HEK293 (cell line): Measurements from ENCODE around the gene ZNF223.

Source experiments
- AEBP2 ChIP-seq: fragments of 450-650 bp; formaldehyde crosslinking; IDR thresholded peaks from 2 replicates; pipeline ENCODE4 v1.5.1; 2016; ENCODE audit warnings: missing biosample characterization, missing genetic modification characterization, borderline replicate concordance
- ATF2 ChIP-seq: fragments of 450-650 bp; formaldehyde crosslinking; IDR thresholded peaks from 2 replicates; pipeline ENCODE4 v1.5.1; 2016; ENCODE audit warnings: missing biosample characterization, missing genetic modification characterization, low read depth
- INSM2 ChIP-seq: fragments of 450-650 bp; formaldehyde crosslinking; IDR thresholded peaks from 2 replicates; pipeline ENCODE4 v1.5.1; 2016; ENCODE audit warnings: missing biosample characterization, missing genetic modification characterization
- MEIS1 ChIP-seq: sonication (generic); formaldehyde crosslinking; IDR thresholded peaks from 2 replicates; pipeline ENCODE4 v1.8.1; 2022; ENCODE audit warnings: missing genetic modification reagents, mild to moderate bottlenecking, borderline replicate concordance
- SCRT2 ChIP-seq: fragments of 450-650 bp; formaldehyde crosslinking; IDR thresholded peaks from 2 replicates; pipeline ENCODE4 v1.5.1; 2016; ENCODE audit warnings: missing biosample characterization, missing genetic modification characterization
- WT1 ChIP-seq: fragments of 450-650 bp; formaldehyde crosslinking; IDR thresholded peaks from 2 replicates; pipeline ENCODE4 v1.5.1; 2016; ENCODE audit warnings: missing biosample characterization, missing genetic modification characterization
- ZFP37 ChIP-seq: fragments of 450-650 bp; formaldehyde crosslinking; IDR thresholded peaks from 2 replicates; pipeline ENCODE4 v1.5.1; 2016; ENCODE audit warnings: missing biosample characterization, missing genetic modification characterization
- ZIC2 ChIP-seq: fragments of 450-650 bp; formaldehyde crosslinking; IDR thresholded peaks from 2 replicates; pipeline ENCODE4 v1.5.1; 2016; ENCODE audit warnings: missing biosample characterization, missing genetic modification characterization
- ZNF10 ChIP-seq: fragments of 450-650 bp; formaldehyde crosslinking; IDR thresholded peaks from 2 replicates; pipeline ENCODE4 v1.5.1; 2017; ENCODE audit warnings: missing biosample characterization, missing genetic modification characterization
- ZNF133 ChIP-seq: fragments of 450-650 bp; formaldehyde crosslinking; IDR thresholded peaks from 2 replicates; pipeline ENCODE4 v1.5.1; 2016; ENCODE audit warnings: missing biosample characterization, missing genetic modification characterization
- ZNF138 ChIP-seq: fragments of 450-650 bp; formaldehyde crosslinking; IDR thresholded peaks from 2 replicates; pipeline ENCODE4 v1.5.1; 2016; ENCODE audit warnings: missing biosample characterization, missing genetic modification characterization, borderline replicate concordance
- ZNF175 ChIP-seq: fragments of 450-650 bp; formaldehyde crosslinking; IDR thresholded peaks from 2 replicates; pipeline ENCODE4 v1.5.1; 2016; ENCODE audit warnings: missing biosample characterization, missing genetic modification characterization
- ZNF18 ChIP-seq: fragments of 450-650 bp; formaldehyde crosslinking; IDR thresholded peaks from 2 replicates; pipeline ENCODE4 v1.5.1; 2016; ENCODE audit warnings: missing biosample characterization, missing genetic modification characterization
- ZNF23 ChIP-seq: fragments of 450-650 bp; formaldehyde crosslinking; IDR thresholded peaks from 2 replicates; pipeline ENCODE4 v1.5.1; 2016; ENCODE audit warnings: missing biosample characterization, missing genetic modification characterization, borderline replicate concordance
- ZNF335 ChIP-seq: fragments of 450-650 bp; formaldehyde crosslinking; conservative IDR thresholded peaks from 2 replicates; pipeline ENCODE4 v1.5.1; 2016; ENCODE audit warnings: missing biosample characterization, missing genetic modification characterization
- ZNF341 ChIP-seq: fragments of 450-650 bp; formaldehyde crosslinking; IDR thresholded peaks from 2 replicates; pipeline ENCODE4; 2016; ENCODE audit warnings: low read depth, missing biosample characterization, missing genetic modification characterization
- ZNF366 ChIP-seq: fragments of 450-650 bp; formaldehyde crosslinking; conservative IDR thresholded peaks from 2 replicates; pipeline ENCODE4 v1.5.1; 2016; ENCODE audit warnings: missing biosample characterization, missing genetic modification characterization
- ZNF398 ChIP-seq: fragments of 450-650 bp; formaldehyde crosslinking; IDR thresholded peaks from 2 replicates; pipeline ENCODE4 v1.5.1; 2017; ENCODE audit warnings: missing biosample characterization, missing genetic modification characterization
- ZNF510 ChIP-seq: fragments of 450-650 bp; formaldehyde crosslinking; IDR thresholded peaks from 2 replicates; pipeline ENCODE4 v1.5.1; 2018; ENCODE audit warnings: mild to moderate bottlenecking, missing genetic modification characterization, missing biosample characterization; ENCODE audit not compliant: insufficient replicate concordance
- ZNF513 ChIP-seq: fragments of 450-650 bp; IDR thresholded peaks from 2 replicates; pipeline ENCODE4 v1.5.1; 2018; ENCODE audit warnings: missing biosample characterization, missing genetic modification characterization
- ZNF555 ChIP-seq: fragments of 450-650 bp; formaldehyde crosslinking; conservative IDR thresholded peaks from 2 replicates; pipeline ENCODE4 v1.5.1; 2017; ENCODE audit warnings: missing biosample characterization, mild to moderate bottlenecking, missing genetic modification characterization, inconsistent platforms
- ZNF571 ChIP-seq: fragments of 450-650 bp; formaldehyde crosslinking; IDR thresholded peaks from 2 replicates; pipeline ENCODE4 v1.5.0; 2017; ENCODE audit warnings: missing biosample characterization, missing genetic modification characterization
- ZNF654 ChIP-seq: fragments of 450-650 bp; formaldehyde crosslinking; IDR thresholded peaks from 2 replicates; pipeline ENCODE4 v1.5.1; 2016; ENCODE audit warnings: low read depth, missing biosample characterization, missing genetic modification characterization
- TF ChIP-seq, protein P1 (sequence below): fragments of 450-650 bp; formaldehyde crosslinking; IDR thresholded peaks from 2 replicates; pipeline ENCODE4 v1.5.1; 2017; ENCODE audit warnings: missing biosample characterization, missing genetic modification characterization
- TF ChIP-seq, protein P2 (sequence below): fragments of 450-650 bp; formaldehyde crosslinking; IDR thresholded peaks from 2 replicates; pipeline ENCODE4 v1.5.1; 2016; ENCODE audit warnings: missing biosample characterization, missing genetic modification characterization

Gene ZNF223

DNA sequence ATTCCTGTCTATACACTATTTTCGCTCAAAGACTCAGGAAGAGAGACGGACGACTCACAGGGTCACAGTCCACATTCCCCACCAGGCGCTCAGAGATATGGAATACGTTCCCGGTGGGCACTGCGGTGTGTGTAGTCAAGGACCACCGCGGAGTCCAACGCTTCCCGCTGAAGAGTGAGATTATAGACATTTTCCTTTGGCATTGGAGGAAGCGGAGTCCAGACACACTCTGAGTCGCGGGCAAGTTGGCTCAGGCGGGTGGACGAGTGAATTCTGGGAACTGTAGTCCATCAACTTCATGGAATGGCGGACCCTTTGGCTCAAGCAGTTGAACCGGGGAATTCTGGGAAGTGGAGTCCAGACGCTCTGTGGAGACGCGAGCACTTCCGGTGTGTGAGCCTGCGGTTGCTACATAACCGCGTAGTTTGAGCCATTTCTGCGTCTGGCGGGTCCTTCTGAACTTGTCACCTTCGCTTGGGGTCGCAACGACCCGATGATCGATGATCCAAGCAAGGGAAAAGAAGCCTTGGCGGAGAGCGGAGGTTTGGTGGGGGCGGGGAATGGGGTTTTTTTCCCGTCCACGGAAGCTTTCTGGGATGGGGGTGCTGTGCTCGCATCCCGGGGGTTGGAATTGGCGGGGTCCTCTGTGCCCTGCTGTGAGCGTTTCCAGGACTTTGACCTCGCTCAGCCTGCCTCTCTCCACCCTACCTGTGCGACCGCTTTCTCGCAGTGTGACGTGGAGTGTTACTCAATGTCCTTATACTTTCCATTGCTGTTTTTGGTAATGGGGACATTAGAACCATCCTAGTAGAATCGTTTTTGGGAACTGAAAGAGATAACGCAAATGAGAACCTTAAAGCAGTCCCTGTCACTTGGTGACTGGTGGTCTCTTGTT lies 49.0 kb upstream of the ZNF223 start, which contains the start of gene ZNF230 (continued):
- TF ChIP-seq AEBP2 (tag by site-specific recombination) = no peak
- 0 out of 2 replicates have a peak, but pooled peaks have one; percentile 41 for TF ChIP-seq WT1
- TF ChIP-seq ZNF510 = no peak
- peak; percentile 43; the same call in 1 of the 2 replicates for TF ChIP-seq ZNF398 (tag by site-specific recombination)
- TF ChIP-seq ZIC2 (tag by site-specific recombination) = peak; percentile 80
- TF ChIP-seq MEIS1 (CRISPR knock-in tag) = no peak
- TF ChIP-seq ZNF175 (tag by site-specific recombination) = no peak
- no peak for TF ChIP-seq ZNF10 (tag by site-specific recombination)
- TF ChIP-seq, protein P1, sequence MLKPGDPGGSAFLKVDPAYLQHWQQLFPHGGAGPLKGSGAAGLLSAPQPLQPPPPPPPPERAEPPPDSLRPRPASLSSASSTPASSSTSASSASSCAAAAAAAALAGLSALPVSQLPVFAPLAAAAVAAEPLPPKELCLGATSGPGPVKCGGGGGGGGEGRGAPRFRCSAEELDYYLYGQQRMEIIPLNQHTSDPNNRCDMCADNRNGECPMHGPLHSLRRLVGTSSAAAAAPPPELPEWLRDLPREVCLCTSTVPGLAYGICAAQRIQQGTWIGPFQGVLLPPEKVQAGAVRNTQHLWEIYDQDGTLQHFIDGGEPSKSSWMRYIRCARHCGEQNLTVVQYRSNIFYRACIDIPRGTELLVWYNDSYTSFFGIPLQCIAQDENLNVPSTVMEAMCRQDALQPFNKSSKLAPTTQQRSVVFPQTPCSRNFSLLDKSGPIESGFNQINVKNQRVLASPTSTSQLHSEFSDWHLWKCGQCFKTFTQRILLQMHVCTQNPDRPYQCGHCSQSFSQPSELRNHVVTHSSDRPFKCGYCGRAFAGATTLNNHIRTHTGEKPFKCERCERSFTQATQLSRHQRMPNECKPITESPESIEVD (tag by site-specific recombination) = no peak
- TF ChIP-seq ZNF133 (tag by site-specific recombination) = no peak
- TF ChIP-seq ZNF555 (tag by site-specific recombination) = no peak
- TF ChIP-seq ZNF138 (tag by site-specific recombination) = no peak
- TF ChIP-seq ZNF513 (tag by site-specific recombination) = no peak
- TF ChIP-seq ZNF23 = no peak
- TF ChIP-seq SCRT2 (tag by site-specific recombination) = peak; percentile 84
- TF ChIP-seq ZNF18 = peak; percentile 80
- TF ChIP-seq ATF2 = no peak
- TF ChIP-seq, protein P2, sequence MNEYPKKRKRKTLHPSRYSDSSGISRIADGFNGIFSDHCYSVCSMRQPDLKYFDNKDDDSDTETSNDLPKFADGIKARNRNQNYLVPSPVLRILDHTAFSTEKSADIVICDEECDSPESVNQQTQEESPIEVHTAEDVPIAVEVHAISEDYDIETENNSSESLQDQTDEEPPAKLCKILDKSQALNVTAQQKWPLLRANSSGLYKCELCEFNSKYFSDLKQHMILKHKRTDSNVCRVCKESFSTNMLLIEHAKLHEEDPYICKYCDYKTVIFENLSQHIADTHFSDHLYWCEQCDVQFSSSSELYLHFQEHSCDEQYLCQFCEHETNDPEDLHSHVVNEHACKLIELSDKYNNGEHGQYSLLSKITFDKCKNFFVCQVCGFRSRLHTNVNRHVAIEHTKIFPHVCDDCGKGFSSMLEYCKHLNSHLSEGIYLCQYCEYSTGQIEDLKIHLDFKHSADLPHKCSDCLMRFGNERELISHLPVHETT (tag by site-specific recombination) = peak; percentile 76; the same call in 1 of the 2 replicates
- no peak for TF ChIP-seq ZNF654
- peak; percentile 61; the same call in 1 of the 2 replicates for TF ChIP-seq INSM2 (tag by site-specific recombination)
- TF ChIP-seq ZFP37 (tag by site-specific recombination) = peak; percentile 58
- TF ChIP-seq ZNF335 = peak; percentile 100
- peak; percentile 50; the same call in 1 of the 2 replicates for TF ChIP-seq ZNF341
- TF ChIP-seq ZNF366 = no peak
- TF ChIP-seq ZNF571 (tag by site-specific recombination) = no peak
